NT2/D1 (cell line): Measurements from ENCODE around the gene WNT6.

Source experiments
- DNase-seq: peaks from one replicate; pipeline ENCODE4 v3.0.0-alpha.2; 2011; ENCODE audit warnings: low read depth, low spot score
- H3K27me3 ChIP-seq: 2 replicates; pipeline ENCODE4 v1.6.0; 2011; ENCODE audit warnings: mild to moderate bottlenecking; ENCODE audit not compliant: insufficient read length, insufficient read depth
- H3K36me3 ChIP-seq: 2 replicates; pipeline ENCODE4 v1.6.1; 2011; ENCODE audit warnings: mild to moderate bottlenecking, low read length, mixed read lengths; ENCODE audit not compliant: insufficient read depth, insufficient read length
- H3K4me1 ChIP-seq: 2 replicates; pipeline ENCODE4 v1.5.1; 2011; ENCODE audit not compliant: insufficient read depth, insufficient read length
- H3K4me3 ChIP-seq: 2 replicates; pipeline ENCODE4 v1.5.1; 2011; ENCODE audit warnings: low read depth; ENCODE audit not compliant: insufficient read length
- H3K9ac ChIP-seq: 2 replicates; pipeline ENCODE4 v1.6.0; 2011; ENCODE audit warnings: low read depth; ENCODE audit not compliant: insufficient read length
- H3K9me3 ChIP-seq: 2 replicates; pipeline ENCODE4 v1.5.1; 2011; ENCODE audit warnings: mild to moderate bottlenecking, low read length; ENCODE audit not compliant: insufficient read depth
- SUZ12 ChIP-seq: IDR thresholded peaks from 2 replicates; pipeline ENCODE4 v1.6.1; 2011; ENCODE audit not compliant: insufficient read length, insufficient read depth; ENCODE audit errors: extremely low read depth
- YY1 ChIP-seq: IDR thresholded peaks from 2 replicates; pipeline ENCODE4 v1.6.1; 2011; ENCODE audit not compliant: insufficient read length, insufficient read depth
- ZNF274 ChIP-seq: IDR thresholded peaks from 2 replicates; pipeline ENCODE4 v1.6.1; 2011; ENCODE audit warnings: mild to moderate bottlenecking, low read depth, low read length

The WNT6 gene

DNA sequence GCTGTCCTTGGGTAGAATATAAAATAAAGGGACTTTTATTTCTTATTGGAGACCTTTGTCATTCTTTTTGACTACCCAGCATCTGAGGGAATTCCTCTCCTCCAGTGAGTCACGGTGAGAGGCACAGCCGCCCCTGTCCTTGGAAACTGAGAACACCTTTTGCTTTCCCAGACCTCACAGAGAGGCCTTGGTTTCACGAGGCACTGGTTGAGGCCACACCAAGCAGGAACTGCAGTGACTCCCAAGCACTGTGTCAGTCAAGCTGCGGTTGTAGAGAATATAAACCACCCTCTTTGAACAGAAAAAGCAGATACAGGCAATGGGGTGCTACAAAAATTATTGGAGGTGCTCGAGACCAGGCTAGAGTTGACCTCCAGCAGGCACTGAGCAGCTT lies 44.4 kb upstream of the WNT6 start:
- H3K27me3 ChIP-seq = no peaks in the 10 kb centered on the region
- peaks cover 25% of the 10 kb centered on the region for H3K36me3 ChIP-seq
- H3K4me1 ChIP-seq = no peaks in the 10 kb centered on the region
- TF ChIP-seq YY1 (no peak), ZNF274 (no peak), SUZ12 (no peak)
- no peaks in the 10 kb centered on the region for H3K9me3 ChIP-seq
- no peak for DNase-seq
- no peak overlapping the region for H3K9ac ChIP-seq
- no peak overlapping the region for H3K4me3 ChIP-seq

- TF ChIP-seq ZNF274 (no peak), SUZ12 (no peak), YY1 (no peak)
- no peak overlapping the region for H3K9ac ChIP-seq
- no peaks in the 10 kb centered on the region for H3K9me3 ChIP-seq
- no peak for DNase-seq
- no peaks in the 10 kb centered on the region for H3K27me3 ChIP-seq
- H3K4me3 ChIP-seq = no peak overlapping the region
- no peaks in the 10 kb centered on the region for H3K4me1 ChIP-seq
- H3K36me3 ChIP-seq = peaks cover 25% of the 10 kb centered on the region
These were observed 44.0 kb upstream of the WNT6 start for GRCh38 chr2:218815649-218816048.

GRCh38 chr2:218816561-218817011 lies 43.0 kb upstream of the WNT6 start:
- DNase-seq = no peak
- Histone ChIP-seq H3K9ac (no peak overlapping the region), H3K9me3 (no peaks in the 10 kb centered on the region), H3K27me3 (no peaks in the 10 kb centered on the region), H3K36me3 (peaks cover 25% of the 10 kb centered on the region), H3K4me1 (no peaks in the 10 kb centered on the region), H3K4me3 (no peak overlapping the region)
- TF ChIP-seq YY1 = no peak
- TF ChIP-seq ZNF274 = no peak
- no peak for TF ChIP-seq SUZ12

DNA sequence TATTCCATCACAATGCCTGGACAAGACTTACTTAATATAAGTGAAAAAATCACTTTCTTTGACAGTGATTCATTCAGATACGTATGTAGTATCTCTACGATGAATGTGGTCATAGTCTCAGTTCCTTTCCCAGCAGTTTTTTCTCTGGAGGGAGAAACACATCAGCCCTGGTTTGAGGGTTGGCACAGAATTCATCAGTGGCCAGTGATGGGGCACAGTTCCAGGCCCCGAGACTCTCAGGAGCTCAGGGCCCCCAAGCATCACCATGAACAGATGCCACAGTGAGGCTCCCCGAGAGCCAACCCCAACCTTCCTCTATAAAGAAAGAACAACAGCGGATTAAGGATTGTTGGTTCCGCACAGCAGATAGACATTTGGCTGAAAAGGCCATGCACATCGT lies 40.5 kb upstream of the WNT6 start:
- H3K9ac ChIP-seq = no peak overlapping the region
- TF ChIP-seq ZNF274 (no peak), YY1 (no peak), SUZ12 (no peak)
- H3K27me3 ChIP-seq = no peaks in the 10 kb centered on the region
- H3K4me3 ChIP-seq = no peak overlapping the region
- DNase-seq = no peak
- peaks cover 9% of the 10 kb centered on the region for H3K36me3 ChIP-seq
- no peaks in the 10 kb centered on the region for H3K9me3 ChIP-seq
- H3K4me1 ChIP-seq = no peaks in the 10 kb centered on the region

DNA sequence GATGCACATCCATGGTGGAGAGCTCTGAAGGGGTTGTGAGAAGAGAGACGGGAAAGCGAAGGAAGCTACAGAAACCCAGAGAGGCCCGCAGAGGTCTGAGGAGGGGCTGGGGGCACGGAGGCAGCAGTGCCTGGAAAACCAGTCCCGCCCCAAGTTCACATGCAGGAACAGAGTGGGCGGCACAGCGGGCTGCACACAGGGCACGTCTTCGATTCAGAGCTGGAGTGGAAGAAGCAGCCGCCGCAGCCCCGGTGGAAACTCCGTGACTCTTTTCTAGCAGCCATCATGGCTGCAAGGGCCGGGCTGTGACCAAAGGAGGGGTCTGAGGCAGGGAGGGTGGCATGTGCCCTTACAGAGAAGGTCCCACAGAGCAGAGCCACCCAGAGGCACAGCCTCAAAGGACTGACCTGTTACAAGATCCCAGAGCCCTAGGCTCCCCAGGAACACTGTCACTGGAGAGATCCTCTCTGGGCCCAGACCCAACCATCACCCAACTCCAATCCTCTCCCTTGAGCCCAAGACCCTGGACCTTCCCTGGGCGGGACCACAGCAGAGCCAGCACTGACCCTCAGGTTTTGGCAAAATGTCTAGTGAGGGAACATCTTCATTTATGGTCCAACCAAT lies 38.7 kb upstream of the WNT6 start:
- Histone ChIP-seq H3K4me3 (no peak overlapping the region), H3K36me3 (no peaks in the 10 kb centered on the region), H3K9me3 (no peaks in the 10 kb centered on the region), H3K9ac (no peak overlapping the region), H3K4me1 (no peaks in the 10 kb centered on the region), H3K27me3 (no peaks in the 10 kb centered on the region)
- TF ChIP-seq YY1 (no peak), SUZ12 (no peak), ZNF274 (no peak)
- DNase-seq = no peak

- Histone ChIP-seq H3K36me3 (no peaks in the 10 kb centered on the region), H3K9me3 (no peaks in the 10 kb centered on the region), H3K4me3 (no peak overlapping the region), H3K9ac (no peak overlapping the region), H3K4me1 (no peaks in the 10 kb centered on the region), H3K27me3 (no peaks in the 10 kb centered on the region)
- TF ChIP-seq YY1 (no peak), ZNF274 (no peak), SUZ12 (no peak)
- no peak for DNase-seq
These were observed 37.9 kb upstream of the WNT6 start for GRCh38 chr2:218821605-218822211.

DNA sequence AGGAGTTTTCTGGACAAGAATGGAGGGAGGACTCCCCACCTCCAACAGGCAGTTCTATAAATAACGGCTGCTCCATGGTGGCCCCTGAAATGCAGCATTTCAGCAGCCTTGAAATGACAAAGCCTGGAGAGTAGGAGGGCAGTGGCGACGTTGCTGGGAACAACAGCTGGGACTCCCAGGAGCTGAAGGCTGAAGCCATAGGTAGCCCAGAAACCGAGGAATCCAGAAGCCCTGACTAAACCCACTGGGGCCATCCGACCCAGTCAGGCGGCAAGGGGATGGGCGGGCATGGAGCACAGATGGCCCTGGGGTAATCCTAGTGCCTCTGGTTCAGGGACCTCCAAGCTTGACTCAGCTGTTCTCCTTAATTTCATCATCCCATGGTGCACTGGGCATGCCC lies 37.0 kb upstream of the WNT6 start:
- TF ChIP-seq SUZ12 = no peak
- TF ChIP-seq YY1 = no peak
- no peak for TF ChIP-seq ZNF274
- Histone ChIP-seq H3K4me1 (no peaks in the 10 kb centered on the region), H3K4me3 (no peak overlapping the region), H3K9me3 (no peaks in the 10 kb centered on the region), H3K27me3 (no peaks in the 10 kb centered on the region), H3K9ac (no peak overlapping the region), H3K36me3 (no peaks in the 10 kb centered on the region)
- no peak for DNase-seq
